AG09319 (cell line): ENCODE data around the gene LRCH1.

Experiments
- DNase-seq: peaks from one replicate; pipeline ENCODE4 v3.0.0-alpha.2; 2010; ENCODE audit warnings: low read depth; ENCODE audit errors: extremely low read depth
- TF ChIP-seq, protein P1 (sequence below): IDR thresholded peaks from 2 replicates; pipeline ENCODE4 v1.5.1; 2011; ENCODE audit warnings: low read depth, mild to moderate bottlenecking, inconsistent platforms, low read length, moderate library complexity

LRCH1 gene

DNA sequence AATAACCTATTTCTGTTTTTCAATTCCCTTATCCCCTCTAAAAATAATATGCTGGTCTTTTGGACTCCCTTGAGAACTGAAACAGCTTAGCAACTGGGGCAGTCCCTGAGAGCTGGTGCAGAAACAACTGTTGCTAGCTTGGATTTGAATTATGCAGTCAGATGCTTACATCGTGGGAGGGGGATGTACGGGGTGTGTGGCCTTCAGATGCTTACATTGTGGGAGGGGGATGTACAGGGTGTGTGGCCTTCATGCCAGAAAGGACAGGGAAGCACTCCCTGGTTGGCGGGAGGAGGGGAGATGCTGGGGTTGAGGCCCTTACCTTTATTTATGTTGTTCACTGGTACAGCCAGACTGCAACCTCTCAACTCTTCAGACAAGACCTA, 25.6 kb downstream of the LRCH1 start:
- TF ChIP-seq, protein P1, sequence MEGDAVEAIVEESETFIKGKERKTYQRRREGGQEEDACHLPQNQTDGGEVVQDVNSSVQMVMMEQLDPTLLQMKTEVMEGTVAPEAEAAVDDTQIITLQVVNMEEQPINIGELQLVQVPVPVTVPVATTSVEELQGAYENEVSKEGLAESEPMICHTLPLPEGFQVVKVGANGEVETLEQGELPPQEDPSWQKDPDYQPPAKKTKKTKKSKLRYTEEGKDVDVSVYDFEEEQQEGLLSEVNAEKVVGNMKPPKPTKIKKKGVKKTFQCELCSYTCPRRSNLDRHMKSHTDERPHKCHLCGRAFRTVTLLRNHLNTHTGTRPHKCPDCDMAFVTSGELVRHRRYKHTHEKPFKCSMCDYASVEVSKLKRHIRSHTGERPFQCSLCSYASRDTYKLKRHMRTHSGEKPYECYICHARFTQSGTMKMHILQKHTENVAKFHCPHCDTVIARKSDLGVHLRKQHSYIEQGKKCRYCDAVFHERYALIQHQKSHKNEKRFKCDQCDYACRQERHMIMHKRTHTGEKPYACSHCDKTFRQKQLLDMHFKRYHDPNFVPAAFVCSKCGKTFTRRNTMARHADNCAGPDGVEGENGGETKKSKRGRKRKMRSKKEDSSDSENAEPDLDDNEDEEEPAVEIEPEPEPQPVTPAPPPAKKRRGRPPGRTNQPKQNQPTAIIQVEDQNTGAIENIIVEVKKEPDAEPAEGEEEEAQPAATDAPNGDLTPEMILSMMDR = no peak
- DNase-seq = no peak

DNA sequence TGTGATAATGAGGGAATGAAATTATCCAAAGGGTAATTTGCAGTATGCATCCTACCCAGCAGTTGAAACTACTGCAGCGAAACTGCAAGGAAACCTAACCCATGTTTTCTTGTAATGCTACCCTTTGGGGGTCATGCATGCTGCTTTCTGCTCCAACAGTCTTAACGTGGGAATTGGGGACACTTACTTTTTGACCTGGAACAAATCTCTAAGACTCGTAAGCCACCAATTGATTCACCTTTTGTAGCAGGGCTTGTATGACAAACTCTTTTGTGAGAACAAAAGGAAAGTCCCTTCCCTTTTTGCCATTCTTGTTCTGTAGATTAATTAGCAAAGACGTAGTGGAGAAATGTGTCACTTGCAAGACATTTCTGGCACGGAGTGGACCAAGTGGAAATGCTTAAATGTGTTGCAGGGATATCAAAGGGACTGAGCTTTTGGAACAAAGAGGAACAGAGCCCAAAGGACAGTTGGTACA, 27.4 kb downstream of the LRCH1 start:
- TF ChIP-seq, protein P1 = no peak
- DNase-seq = no peak

DNA sequence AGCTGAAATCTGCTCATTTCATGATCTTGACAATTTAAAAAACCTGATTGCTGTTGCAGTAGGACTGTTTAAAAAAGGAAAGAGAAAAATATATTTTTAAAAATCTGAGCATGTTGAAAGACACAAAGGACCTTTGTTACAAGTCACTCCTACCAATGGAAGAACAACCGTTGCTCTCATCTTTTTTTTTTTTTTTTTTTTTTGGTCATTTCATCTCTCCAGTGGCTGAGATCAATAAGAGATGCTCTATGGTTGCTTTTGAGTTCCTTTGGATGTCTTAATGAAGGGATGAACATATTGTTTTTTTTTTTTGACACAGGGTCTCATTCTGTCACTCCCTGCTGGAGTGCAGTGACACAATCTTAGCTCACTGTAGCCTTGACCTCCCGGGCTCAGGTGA, 29.2 kb downstream of the LRCH1 start:
- no peak for DNase-seq
- TF ChIP-seq, protein P1 = no peak

DNA sequence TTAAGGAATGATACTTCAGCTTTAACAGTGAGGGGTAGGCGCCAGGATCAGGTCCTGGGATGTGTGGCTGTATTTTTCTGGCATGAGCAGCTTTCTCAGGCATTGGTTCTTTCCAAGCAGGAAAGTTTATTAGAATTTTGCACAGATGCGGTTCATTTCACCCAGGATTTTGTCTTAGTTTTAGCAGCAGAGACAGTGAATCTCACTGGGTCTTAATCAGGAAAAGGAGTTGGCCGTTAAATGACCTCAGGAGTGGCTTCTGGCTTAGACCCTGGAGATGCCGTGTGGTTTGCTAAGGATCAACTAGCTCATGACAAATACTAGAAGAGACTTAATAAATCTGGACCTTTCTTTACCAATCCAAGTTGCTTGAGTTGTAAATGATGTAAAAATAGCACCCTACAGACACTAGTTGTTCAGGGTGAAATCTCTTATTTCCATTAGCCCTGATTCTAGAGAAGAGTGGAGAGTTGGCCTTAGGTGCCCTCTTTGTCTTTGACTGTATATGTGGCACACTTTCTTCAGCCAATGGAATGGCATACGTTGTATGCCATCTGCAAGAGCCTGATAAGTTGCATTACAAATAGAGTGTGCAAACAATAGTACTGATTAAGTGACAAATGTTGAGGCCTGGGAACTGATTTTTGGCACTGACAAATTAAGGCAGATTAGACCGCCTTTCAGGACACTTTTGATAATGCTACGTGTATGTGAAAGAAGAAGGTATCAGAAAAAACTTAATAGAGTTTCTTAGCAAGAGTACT, 34.0 kb downstream of the LRCH1 start:
- DNase-seq = peak; percentile 44
- TF ChIP-seq, protein P1 = no peak

DNA sequence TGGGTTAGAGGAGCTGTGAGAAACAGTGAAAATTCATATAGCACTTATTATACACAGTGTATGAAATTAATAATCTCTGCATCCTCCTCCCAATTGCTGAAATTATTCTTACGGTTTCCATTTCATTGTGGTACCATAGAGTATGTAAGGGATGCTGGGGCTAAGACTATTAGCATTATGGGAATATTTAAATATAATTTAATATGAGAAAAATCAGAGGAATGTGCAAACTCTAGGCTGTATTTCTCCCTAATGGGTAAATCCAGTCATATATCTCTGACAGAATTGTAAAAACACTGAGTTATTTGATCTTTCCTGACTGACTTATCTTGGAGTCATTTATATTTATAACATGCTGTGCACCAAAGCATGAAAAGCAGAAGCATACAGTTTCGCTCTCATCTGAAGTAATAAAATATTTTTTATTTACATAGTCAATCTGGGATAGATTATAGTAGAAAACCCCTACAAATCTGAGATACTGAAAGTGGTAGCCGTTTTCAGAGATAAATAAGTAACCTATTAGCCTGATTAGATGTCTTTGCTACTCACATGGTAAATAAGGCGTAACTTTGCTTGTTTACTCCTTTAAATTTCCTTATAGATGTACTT, 34.9 kb downstream of the LRCH1 start:
- DNase-seq = no peak
- TF ChIP-seq, protein P1 = no peak

DNA sequence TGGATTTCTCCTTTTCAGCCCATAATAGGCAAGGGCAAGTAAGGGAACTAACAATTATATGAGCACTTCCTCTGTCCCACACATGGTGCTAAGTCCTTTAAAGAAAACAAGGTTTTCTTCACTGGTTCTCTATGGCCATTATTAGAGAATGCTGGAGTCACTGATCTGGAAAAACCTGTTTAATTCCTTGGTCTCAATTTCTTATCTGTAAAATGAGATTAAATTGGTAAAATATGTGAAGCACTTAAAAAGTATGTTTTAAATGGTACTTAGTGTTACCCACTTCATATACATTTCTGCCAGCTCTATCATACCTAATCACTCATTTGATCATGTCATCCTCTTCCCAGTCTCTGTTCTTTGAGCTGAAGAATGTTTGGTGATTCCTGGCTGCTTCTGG, 39.4 kb downstream of the LRCH1 start:
- DNase-seq = no peak
- TF ChIP-seq, protein P1 = no peak

DNA sequence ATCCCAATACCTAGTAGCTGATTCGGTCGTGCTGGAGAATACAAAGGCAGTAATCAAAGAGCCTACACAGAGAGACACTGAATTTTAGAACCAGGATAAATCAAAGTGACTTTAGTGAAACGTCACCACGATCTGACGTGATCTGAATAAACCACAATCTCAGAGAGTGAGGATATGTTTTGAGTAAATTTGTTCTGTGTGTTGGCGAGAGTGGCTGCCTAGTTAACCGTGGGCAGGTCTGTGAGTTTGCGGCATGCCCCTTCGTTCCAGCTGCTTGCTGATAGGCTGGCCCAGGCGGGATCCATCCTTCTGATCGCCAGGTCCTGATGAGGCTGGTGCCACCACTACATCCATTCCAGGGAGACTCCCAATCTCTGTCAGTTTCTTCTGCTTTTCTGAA, 40.4 kb downstream of the LRCH1 start:
- TF ChIP-seq, protein P1 = no peak
- DNase-seq = no peak
